ENCODE results near the gene LRTM1.

LRTM1 gene

GRCh38 chr3:54892168-54892567 lies 35.7 kb downstream of the LRTM1 start:
- TF ChIP-seq, protein P1, sequence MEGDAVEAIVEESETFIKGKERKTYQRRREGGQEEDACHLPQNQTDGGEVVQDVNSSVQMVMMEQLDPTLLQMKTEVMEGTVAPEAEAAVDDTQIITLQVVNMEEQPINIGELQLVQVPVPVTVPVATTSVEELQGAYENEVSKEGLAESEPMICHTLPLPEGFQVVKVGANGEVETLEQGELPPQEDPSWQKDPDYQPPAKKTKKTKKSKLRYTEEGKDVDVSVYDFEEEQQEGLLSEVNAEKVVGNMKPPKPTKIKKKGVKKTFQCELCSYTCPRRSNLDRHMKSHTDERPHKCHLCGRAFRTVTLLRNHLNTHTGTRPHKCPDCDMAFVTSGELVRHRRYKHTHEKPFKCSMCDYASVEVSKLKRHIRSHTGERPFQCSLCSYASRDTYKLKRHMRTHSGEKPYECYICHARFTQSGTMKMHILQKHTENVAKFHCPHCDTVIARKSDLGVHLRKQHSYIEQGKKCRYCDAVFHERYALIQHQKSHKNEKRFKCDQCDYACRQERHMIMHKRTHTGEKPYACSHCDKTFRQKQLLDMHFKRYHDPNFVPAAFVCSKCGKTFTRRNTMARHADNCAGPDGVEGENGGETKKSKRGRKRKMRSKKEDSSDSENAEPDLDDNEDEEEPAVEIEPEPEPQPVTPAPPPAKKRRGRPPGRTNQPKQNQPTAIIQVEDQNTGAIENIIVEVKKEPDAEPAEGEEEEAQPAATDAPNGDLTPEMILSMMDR (IDR thresholded peaks at IDR 0.05; ENCODE audit: extremely low read depth, insufficient read depth, missing control alignments), result no peak
- DNase-seq (ENCODE audit: low spot score), result no peak
- in situ Hi-C loops (cut with MboI; ENCODE audit: low pct_unique_long_range_greater_than_20kb, low sequenced_read_pairs, unreplicated experiment), result no loop called here

- in situ Hi-C loops (cut with MboI; ENCODE audit: low pct_unique_long_range_greater_than_20kb, low sequenced_read_pairs, unreplicated experiment), result no loop called here
- no peak for DNase-seq (ENCODE audit: low spot score)
- TF ChIP-seq, protein P1 (IDR thresholded peaks at IDR 0.05; ENCODE audit: extremely low read depth, insufficient read depth, missing control alignments), result no peak
These were observed 36.3 kb downstream of the LRTM1 start for GRCh38 chr3:54891540-54891897.

DNA sequence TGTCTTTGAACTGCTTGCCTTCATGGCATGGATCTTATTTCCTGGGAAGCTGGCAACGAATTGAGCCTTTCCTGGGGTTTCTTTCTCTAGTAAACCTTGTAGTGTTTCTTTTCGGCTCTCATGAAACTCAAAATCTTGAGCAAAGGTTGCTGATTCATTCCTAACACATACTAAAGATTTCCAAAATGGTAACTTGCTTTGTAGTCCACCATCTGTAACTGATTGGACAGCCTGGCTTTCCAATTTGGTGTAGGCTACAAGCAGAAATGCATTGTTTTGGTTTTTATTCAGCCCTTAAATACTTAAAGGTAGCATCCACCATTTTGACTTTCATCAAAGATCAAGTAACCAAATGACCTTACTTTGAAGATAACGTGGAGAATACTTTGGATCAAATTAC lies 38.1 kb downstream of the LRTM1 start:
- TF ChIP-seq, protein P1 (IDR thresholded peaks at IDR 0.05; ENCODE audit: extremely low read depth, insufficient read depth, missing control alignments), result no peak
- no peak for DNase-seq (ENCODE audit: low spot score)
- in situ Hi-C loops (cut with MboI; ENCODE audit: low pct_unique_long_range_greater_than_20kb, low sequenced_read_pairs, unreplicated experiment), result no loop called here

GRCh38 chr3:54888873-54889272 lies 39.0 kb downstream of the LRTM1 start:
- no peak for DNase-seq (ENCODE audit: low spot score)

DNA sequence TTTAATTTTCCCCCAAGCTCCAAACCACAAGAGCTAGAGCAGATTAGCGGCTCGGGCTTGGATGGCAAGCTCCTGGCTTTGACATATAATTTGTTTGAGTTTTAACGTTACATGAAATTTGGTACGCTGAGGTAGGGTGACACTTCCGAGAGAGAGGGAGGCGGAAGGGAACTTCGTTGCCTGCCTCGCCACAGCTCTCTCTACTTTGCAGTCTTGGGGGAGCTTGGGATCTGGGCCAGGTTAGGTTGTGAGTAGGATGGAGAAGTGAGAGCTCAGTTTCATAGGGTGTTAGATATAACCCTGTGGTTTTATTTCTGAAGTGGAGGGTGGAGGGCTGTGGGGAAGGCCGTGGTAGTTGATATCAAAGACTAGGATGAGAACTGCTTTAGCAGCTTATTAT lies 39.7 kb downstream of the LRTM1 start:
- in situ Hi-C loops (cut with MboI; ENCODE audit: low pct_unique_long_range_greater_than_20kb, low sequenced_read_pairs, unreplicated experiment), result no loop called here
- TF ChIP-seq, protein P1 (IDR thresholded peaks at IDR 0.05; ENCODE audit: extremely low read depth, insufficient read depth, missing control alignments), result no peak
- DNase-seq (ENCODE audit: low spot score), result no peak

More at GRCh38 chr3:54888873-54889272, 39.0 kb downstream of the LRTM1 start:
- in situ Hi-C loops (cut with MboI; ENCODE audit: low pct_unique_long_range_greater_than_20kb, low sequenced_read_pairs, unreplicated experiment), result no loop called here
- TF ChIP-seq, protein P1 (IDR thresholded peaks at IDR 0.05; ENCODE audit: extremely low read depth, insufficient read depth, missing control alignments), result no peak

DNA sequence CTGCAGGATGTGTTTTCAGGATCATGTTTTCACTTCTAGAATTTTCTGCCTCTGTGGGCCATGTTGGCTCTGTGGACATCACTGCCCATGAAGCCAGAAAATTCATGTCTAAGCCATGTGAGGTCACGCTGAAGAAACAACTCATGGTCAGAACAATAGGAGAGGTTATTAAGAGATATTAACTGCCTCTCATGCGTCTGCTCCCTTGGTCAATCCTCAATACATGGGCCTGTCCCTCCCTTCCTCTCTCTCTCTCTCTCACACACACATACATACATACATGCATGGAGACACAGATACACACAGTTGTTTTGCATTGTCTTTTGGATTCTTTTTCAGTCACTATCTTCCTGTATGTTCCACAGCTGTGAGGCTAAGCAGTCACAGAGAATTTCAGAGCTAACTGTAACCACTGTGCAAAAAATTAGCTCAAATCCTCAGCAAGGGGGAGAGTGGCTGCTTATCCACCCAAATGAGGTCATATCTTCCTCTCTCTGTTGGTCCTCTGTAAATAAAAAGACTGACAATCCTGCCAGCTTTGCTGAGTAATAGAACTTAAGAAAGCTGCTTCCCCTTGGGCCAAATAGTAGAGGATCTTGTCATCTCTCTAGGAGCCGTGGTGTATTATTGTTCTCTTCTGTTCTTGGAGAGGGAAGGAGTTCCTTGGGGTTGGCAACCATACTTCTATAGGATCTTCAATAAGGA lies 45.6 kb downstream of the LRTM1 start:
- TF ChIP-seq, protein P1 (IDR thresholded peaks at IDR 0.05; ENCODE audit: extremely low read depth, insufficient read depth, missing control alignments), result no peak
- DNase-seq (ENCODE audit: low spot score), result no peak
- in situ Hi-C loops (cut with MboI; ENCODE audit: low pct_unique_long_range_greater_than_20kb, low sequenced_read_pairs, unreplicated experiment), result no loop called here
